ENCODE measurements around the gene BMAL1. TPM values are rescaled to one million over a fixed set of nuclear protein-coding genes. Genes with fewer than 3 reads are reported as not detected.

The BMAL1 gene
- total RNA-seq, 1 donor = 13.0 TPM

GRCh38 chr11:13294771-13295579 lies 17.4 kb downstream of the BMAL1 start:
- no peaks in the 10 kb centered on the region for H3K9me3 ChIP-seq (ENCODE audit: low read depth, low read length)
- H3K4me2 ChIP-seq (ENCODE audit: insufficient read depth, low read length) = no peak overlapping the region
- no peak overlapping the region for H3K27ac ChIP-seq (ENCODE audit: low read depth, low read length)
- no peak for TF ChIP-seq CTCF (IDR thresholded peaks at IDR 0.05; ENCODE audit: extremely low read depth, low read depth, low read length)
- peaks cover 59% of the 10 kb centered on the region for H4K20me1 ChIP-seq (ENCODE audit: insufficient read depth, low read length)
- no peak for DNase-seq (ENCODE audit: insufficient read length, low spot score, missing footprints)
- H3K4me1 ChIP-seq (ENCODE audit: insufficient read depth, low read length) = no peaks in the 10 kb centered on the region
- H3K36me3 ChIP-seq (ENCODE audit: insufficient read depth, low read length) = no peaks in the 10 kb centered on the region
- H3K79me2 ChIP-seq (ENCODE audit: insufficient read depth, low read length) = peaks cover 72% of the 10 kb centered on the region
- H3K27me3 ChIP-seq (ENCODE audit: insufficient read depth, low read length) = no peaks in the 10 kb centered on the region
- no peak overlapping the region for H2AFZ ChIP-seq (ENCODE audit: low read length)
- H3K4me3 ChIP-seq (ENCODE audit: insufficient read depth, low read length) = no peak overlapping the region

- H2AFZ ChIP-seq (ENCODE audit: low read length) = no peak overlapping the region
- no peaks in the 10 kb centered on the region for H3K9me3 ChIP-seq (ENCODE audit: low read depth, low read length)
- TF ChIP-seq CTCF (IDR thresholded peaks at IDR 0.05; ENCODE audit: extremely low read depth, low read depth, low read length) = no peak
- H3K4me2 ChIP-seq (ENCODE audit: insufficient read depth, low read length) = no peak overlapping the region
- DNase-seq (ENCODE audit: insufficient read length, low spot score, missing footprints) = no peak
- no peak overlapping the region for H3K27ac ChIP-seq (ENCODE audit: low read depth, low read length)
- peaks cover 56% of the 10 kb centered on the region for H4K20me1 ChIP-seq (ENCODE audit: insufficient read depth, low read length)
- H3K4me1 ChIP-seq (ENCODE audit: insufficient read depth, low read length) = no peaks in the 10 kb centered on the region
- H3K79me2 ChIP-seq (ENCODE audit: insufficient read depth, low read length) = peaks cover 67% of the 10 kb centered on the region
- H3K4me3 ChIP-seq (ENCODE audit: insufficient read depth, low read length) = no peak overlapping the region
- no peaks in the 10 kb centered on the region for H3K36me3 ChIP-seq (ENCODE audit: insufficient read depth, low read length)
- no peaks in the 10 kb centered on the region for H3K27me3 ChIP-seq (ENCODE audit: insufficient read depth, low read length)
Measured at GRCh38 chr11:13297308-13297916, 19.8 kb downstream of the BMAL1 start.

- no peak for DNase-seq (ENCODE audit: insufficient read length, low spot score, missing footprints)
- Histone ChIP-seq H3K79me2 (ENCODE audit: insufficient read depth, low read length) (peaks cover 63% of the 10 kb centered on the region), H3K36me3 (ENCODE audit: insufficient read depth, low read length) (no peaks in the 10 kb centered on the region), H3K4me3 (ENCODE audit: insufficient read depth, low read length) (no peak overlapping the region), H2AFZ (ENCODE audit: low read length) (no peak overlapping the region), H3K9me3 (ENCODE audit: low read depth, low read length) (no peaks in the 10 kb centered on the region), H3K27me3 (ENCODE audit: insufficient read depth, low read length) (no peaks in the 10 kb centered on the region), H3K4me2 (ENCODE audit: insufficient read depth, low read length) (no peak overlapping the region), H3K4me1 (ENCODE audit: insufficient read depth, low read length) (no peaks in the 10 kb centered on the region), H4K20me1 (ENCODE audit: insufficient read depth, low read length) (peaks cover 54% of the 10 kb centered on the region), H3K27ac (ENCODE audit: low read depth, low read length) (no peak overlapping the region)
- TF ChIP-seq CTCF (IDR thresholded peaks at IDR 0.05; ENCODE audit: extremely low read depth, low read depth, low read length) = no peak
Measured at GRCh38 chr11:13297917-13298356, 20.3 kb downstream of the BMAL1 start.

GRCh38 chr11:13298765-13299164 lies 21.2 kb downstream of the BMAL1 start:
- Histone ChIP-seq H3K36me3 (ENCODE audit: insufficient read depth, low read length) (no peaks in the 10 kb centered on the region), H3K4me2 (ENCODE audit: insufficient read depth, low read length) (no peak overlapping the region), H3K27me3 (ENCODE audit: insufficient read depth, low read length) (no peaks in the 10 kb centered on the region), H3K27ac (ENCODE audit: low read depth, low read length) (no peak overlapping the region), H2AFZ (ENCODE audit: low read length) (no peak overlapping the region), H3K4me1 (ENCODE audit: insufficient read depth, low read length) (no peaks in the 10 kb centered on the region), H3K79me2 (ENCODE audit: insufficient read depth, low read length) (peaks cover 65% of the 10 kb centered on the region), H3K4me3 (ENCODE audit: insufficient read depth, low read length) (no peak overlapping the region), H3K9me3 (ENCODE audit: low read depth, low read length) (no peaks in the 10 kb centered on the region), H4K20me1 (ENCODE audit: insufficient read depth, low read length) (peaks cover 53% of the 10 kb centered on the region)
- no peak for DNase-seq (ENCODE audit: insufficient read length, low spot score, missing footprints)
- no peak for TF ChIP-seq CTCF (IDR thresholded peaks at IDR 0.05; ENCODE audit: extremely low read depth, low read depth, low read length)
